ENCODE measurements around the gene NRXN3. TPM values are rescaled to one million over a fixed set of nuclear protein-coding genes. Genes with fewer than 3 reads are reported as not detected.

Gene NRXN3
- total and polyA plus RNA-seq, 11 donors, result 0.19 to 2.2 (median 1.1) TPM

DNA sequence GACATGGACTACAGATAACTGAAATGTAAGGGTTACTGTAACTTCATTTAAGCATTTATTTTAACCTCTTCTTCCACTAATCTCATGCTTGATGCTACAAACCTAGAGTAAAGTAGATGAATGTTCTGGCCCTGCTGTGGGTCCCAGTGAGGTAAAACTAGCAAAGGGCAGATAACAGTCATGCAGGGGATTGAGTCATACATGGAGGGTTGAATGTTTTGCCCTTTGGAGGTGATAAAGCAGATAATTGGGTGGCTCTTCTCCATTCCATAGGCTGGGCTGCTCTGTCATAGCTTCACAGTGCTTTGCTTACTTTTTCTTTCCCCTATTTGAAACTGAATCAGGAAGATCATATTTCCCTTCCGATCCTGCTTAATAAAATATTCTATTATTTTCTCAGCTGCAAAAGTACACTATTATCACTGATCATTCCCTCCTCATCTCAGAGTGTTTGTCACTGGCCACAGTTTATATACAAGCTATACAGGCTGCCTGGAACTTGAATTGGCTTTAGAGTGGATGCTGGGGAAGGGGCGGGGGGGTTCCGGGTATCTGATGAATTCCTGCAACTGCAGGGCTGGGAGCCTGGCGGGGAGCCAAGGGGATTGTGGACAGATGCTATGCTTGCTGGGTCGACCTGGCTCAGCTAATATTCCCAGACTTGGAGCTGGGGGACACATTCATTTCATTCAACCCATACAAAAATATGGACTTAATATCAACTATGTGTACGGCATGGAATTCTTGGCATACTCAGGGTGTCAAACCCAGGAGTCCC is 235.1 kb downstream of the NRXN3 start:
- TF ChIP-seq, protein P1, sequence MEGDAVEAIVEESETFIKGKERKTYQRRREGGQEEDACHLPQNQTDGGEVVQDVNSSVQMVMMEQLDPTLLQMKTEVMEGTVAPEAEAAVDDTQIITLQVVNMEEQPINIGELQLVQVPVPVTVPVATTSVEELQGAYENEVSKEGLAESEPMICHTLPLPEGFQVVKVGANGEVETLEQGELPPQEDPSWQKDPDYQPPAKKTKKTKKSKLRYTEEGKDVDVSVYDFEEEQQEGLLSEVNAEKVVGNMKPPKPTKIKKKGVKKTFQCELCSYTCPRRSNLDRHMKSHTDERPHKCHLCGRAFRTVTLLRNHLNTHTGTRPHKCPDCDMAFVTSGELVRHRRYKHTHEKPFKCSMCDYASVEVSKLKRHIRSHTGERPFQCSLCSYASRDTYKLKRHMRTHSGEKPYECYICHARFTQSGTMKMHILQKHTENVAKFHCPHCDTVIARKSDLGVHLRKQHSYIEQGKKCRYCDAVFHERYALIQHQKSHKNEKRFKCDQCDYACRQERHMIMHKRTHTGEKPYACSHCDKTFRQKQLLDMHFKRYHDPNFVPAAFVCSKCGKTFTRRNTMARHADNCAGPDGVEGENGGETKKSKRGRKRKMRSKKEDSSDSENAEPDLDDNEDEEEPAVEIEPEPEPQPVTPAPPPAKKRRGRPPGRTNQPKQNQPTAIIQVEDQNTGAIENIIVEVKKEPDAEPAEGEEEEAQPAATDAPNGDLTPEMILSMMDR (IDR thresholded peaks at IDR 0.05), result no peak
- no peak for TF ChIP-seq POLR2A (IDR thresholded peaks at IDR 0.05)
- Histone ChIP-seq H3K4me3 (no peak overlapping the region), H3K4me1 (peaks cover 0 to 6% (median 0%) of the 10 kb centered on the region in 12 donors), H3K27me3 (peaks cover 0 to 11% (median 0%) of the 10 kb centered on the region in 9 donors), H3K36me3 (no peaks in the 10 kb centered on the region), H3K9me3 (no peaks in the 10 kb centered on the region), H3K27ac (no peak overlapping the region)
- no peak for DNase-seq
- no peak for ATAC-seq
- 48 to 59% (median 54%) methylated on average over 6 of the region's 6 CpGs for WGBS, 4 donors
- intact Hi-C loops (cut with DNase I), result no loop called here

GRCh38 chr14:78412475-78412874 is 242.3 kb downstream of the NRXN3 start:
- Histone ChIP-seq H3K9me3 (no peaks in the 10 kb centered on the region), H3K36me3 (no peaks in the 10 kb centered on the region), H3K27ac (no peak overlapping the region), H3K27me3 (no peaks in the 10 kb centered on the region), H3K4me1 (no peaks in the 10 kb centered on the region), H3K4me3 (no peak overlapping the region)
- TF ChIP-seq POLR2A (IDR thresholded peaks at IDR 0.05), result no peak
- TF ChIP-seq, protein P1 (IDR thresholded peaks at IDR 0.05), result no peak
- intact Hi-C loops (cut with DNase I), result no loop called here
- no peak for DNase-seq
- no peak for ATAC-seq
- WGBS, 4 donors, result 84 to 91% (median 87%) methylated on average over 3 of the region's 3 CpGs

DNA sequence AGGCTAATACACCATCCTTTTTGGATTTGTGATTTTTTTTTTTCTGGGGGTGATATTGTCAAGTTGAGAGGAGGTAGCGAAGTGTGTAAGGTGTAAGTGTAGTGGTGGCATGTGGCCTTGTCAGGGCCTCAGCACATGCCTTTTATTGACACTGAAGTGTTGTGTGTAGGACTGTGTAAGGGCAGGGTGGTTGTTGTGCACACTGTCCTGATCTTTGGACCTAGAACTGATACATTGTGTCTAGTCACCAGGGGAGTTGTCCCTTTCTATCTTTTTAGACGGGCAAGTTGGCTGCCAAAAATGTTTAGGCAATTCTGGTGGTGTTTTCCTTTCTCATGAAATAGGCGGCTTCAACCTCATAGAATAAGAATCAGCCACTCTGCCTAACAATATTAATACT is 244.0 kb downstream of the NRXN3 start:
- 70 to 76% (median 73%) methylated on average over 3 of the region's 3 CpGs for WGBS, 4 donors
- intact Hi-C loops (cut with DNase I), result no loop called here
- no peak overlapping the region for H3K4me3 ChIP-seq
- no peak overlapping the region for H3K27ac ChIP-seq
- TF ChIP-seq POLR2A (IDR thresholded peaks at IDR 0.05), result no peak
- TF ChIP-seq, protein P1 (IDR thresholded peaks at IDR 0.05), result no peak
- H3K36me3 ChIP-seq, result no peaks in the 10 kb centered on the region
- no peaks in the 10 kb centered on the region for H3K9me3 ChIP-seq
- no peak for DNase-seq
- no peaks in the 10 kb centered on the region for H3K27me3 ChIP-seq
- H3K4me1 ChIP-seq, result no peaks in the 10 kb centered on the region
- ATAC-seq, result no peak

GRCh38 chr14:78417532-78417931 is 247.4 kb downstream of the NRXN3 start:
- intact Hi-C loops (cut with DNase I), result no loop called here
- Histone ChIP-seq H3K27me3 (no peaks in the 10 kb centered on the region), H3K9me3 (no peaks in the 10 kb centered on the region), H3K27ac (no peak overlapping the region), H3K4me1 (no peaks in the 10 kb centered on the region), H3K36me3 (no peaks in the 10 kb centered on the region), H3K4me3 (no peak overlapping the region)
- whole genome bisulfite sequencing, 4 donors, result 71 to 84% (median 73%) methylated on average over 3 of the region's 3 CpGs
- TF ChIP-seq, protein P1 (IDR thresholded peaks at IDR 0.05), result no peak
- no peak for TF ChIP-seq POLR2A (IDR thresholded peaks at IDR 0.05)
- DNase-seq, result no peak
- ATAC-seq, result no peak

All from heart left ventricle (tissue), 16 donors.